Breast epithelium (tissue), 3 donors: ENCODE data around the gene CCDC7.

Experiments used
- CTCF ChIP-seq, 3 donors: fragments of 450-650 bp; IDR thresholded peaks; one replicate each; pipeline ENCODE4 v1.5.1; 2016 to 2017; ENCODE audit warnings: antibody characterized with exemption in 3 of 3, mild to moderate bottlenecking in 3 of 3, moderate library complexity in 3 of 3
- POLR2AphosphoS5 ChIP-seq, 3 donors: sonication (generic); formaldehyde crosslinking; IDR thresholded peaks; one replicate each; pipeline ENCODE4 v1.6.1; 2017; ENCODE audit warnings: antibody characterized with exemption in 3 of 3

GRCh38 chr10:32600317-32600716, 154.4 kb downstream of the CCDC7 start:
- TF ChIP-seq CTCF (IDR thresholded peaks at IDR 0.05) (no peak), POLR2AphosphoS5 (IDR thresholded peaks at IDR 0.05) (no peak)
